ENCODE data around the gene ATP6V0D1.

GRCh38 chr16:67396159-67397035 lies 84.6 kb downstream of the ATP6V0D1 start:
- TF ChIP-seq CTCF (conservative IDR thresholded peaks at IDR 0.05) (no peak), ZFX (IDR thresholded peaks at IDR 0.05) (no peak)
